GM18867 (cell line): ENCODE results near the gene PLOD3.
"Not testable (repeated sequence)": the region's sequence is repeated elsewhere in the genome, so short reads cannot be mapped to it uniquely, and the experiment has no call there.

Experiments used
- ATAC-seq: cut with Tn5 transposase; IDR thresholded peaks from one replicate; pipeline ENCODE4 v1.9.1; 2021; ENCODE audit warnings: mild to moderate bottlenecking, moderate library complexity; ENCODE audit not compliant: unreplicated experiment

The PLOD3 gene, protein sequence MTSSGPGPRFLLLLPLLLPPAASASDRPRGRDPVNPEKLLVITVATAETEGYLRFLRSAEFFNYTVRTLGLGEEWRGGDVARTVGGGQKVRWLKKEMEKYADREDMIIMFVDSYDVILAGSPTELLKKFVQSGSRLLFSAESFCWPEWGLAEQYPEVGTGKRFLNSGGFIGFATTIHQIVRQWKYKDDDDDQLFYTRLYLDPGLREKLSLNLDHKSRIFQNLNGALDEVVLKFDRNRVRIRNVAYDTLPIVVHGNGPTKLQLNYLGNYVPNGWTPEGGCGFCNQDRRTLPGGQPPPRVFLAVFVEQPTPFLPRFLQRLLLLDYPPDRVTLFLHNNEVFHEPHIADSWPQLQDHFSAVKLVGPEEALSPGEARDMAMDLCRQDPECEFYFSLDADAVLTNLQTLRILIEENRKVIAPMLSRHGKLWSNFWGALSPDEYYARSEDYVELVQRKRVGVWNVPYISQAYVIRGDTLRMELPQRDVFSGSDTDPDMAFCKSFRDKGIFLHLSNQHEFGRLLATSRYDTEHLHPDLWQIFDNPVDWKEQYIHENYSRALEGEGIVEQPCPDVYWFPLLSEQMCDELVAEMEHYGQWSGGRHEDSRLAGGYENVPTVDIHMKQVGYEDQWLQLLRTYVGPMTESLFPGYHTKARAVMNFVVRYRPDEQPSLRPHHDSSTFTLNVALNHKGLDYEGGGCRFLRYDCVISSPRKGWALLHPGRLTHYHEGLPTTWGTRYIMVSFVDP

DNA sequence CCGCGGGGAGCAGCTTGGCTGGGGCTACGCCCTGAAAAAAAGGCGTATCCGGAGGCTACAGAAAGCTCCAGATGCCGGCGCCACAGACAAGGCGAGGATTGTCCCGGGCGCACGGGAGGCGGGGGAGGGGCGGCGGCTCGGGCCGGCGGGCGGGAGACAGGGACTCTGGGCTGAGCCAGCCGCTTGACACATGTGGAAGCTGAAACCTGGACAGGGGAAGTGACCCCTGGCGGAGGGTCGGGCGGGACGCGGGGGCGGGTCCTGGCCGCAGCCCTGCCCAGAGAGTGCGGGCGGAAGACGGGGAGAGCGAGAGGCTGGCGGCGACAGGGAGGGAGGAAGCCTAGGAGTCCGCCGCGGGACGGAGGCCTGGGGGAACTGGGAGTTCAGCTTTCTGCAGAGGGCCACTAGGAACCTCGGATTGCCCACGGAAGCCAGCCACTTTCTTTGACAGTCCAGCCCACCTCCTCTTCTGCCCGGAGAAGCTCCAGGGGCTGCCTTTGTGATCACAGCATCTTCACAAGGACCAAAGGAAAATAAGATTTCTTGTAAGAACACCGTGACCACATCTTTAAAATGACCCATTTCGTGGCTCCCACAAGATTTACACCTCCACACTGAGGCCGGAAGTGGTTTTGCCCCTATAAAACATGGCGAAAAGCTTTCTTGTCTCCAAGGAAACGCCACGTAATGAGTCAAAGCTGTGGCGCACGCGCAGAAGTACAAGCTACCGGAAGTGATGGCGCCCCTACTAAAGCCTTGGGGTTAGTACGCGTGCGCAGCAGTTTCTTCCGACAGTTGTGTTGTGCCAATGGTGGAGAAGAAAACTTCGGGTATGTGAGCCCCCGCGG is at the start of gene PLOD3, which contains the start of gene ZNHIT1:
PLOD3 (minus strand) TSS at position 194 of the 848 bp plus-strand sequence. CDS start 307 bp downstream, outside the sequence.
ZNHIT1 (plus strand) TSS at position 778 of the 848 bp plus-strand sequence; CDS start at position 809, 31 bp downstream.
- ATAC-seq, result peak; percentile 67

DNA sequence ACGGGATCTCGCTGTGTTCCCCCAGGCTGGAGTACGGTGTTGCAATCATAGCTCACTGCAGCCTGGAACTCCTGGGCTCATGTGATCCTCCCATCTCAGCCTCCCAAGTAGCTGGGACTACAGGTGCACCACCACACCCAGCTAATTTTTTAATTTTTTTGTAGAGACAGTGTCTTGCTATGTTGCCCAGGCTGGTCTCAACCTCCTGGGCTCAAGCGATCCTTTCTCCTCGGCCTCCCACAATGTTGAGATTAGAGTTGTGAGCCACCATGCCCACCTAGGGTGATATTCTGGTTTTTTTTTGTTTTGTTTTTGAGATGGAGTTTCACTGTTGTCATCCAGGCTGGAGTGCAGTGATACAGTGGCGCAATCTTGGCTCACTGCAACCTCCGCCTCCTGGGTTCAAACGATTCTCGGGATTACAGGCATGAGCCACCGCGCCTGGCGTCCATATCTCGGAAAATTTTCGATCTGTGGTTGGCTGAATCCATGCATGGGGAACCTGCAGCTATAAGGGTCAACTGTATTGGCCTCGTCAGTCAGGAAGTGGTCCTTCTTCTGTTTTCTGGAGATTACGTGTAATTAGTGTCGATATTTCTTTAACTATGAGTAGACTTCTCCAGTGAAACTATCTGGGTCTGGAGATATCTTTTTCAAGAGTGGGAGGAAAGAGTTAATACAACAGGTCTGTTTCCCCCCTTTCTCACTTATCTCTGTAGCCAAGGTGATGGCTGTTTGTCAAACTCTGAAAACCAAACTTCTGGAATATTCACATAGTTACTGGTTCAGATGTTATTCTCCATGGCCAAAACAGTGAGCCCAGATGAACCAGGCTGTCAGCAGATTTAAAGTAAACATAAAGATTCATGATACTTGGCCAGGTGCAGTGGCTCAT is 48.5 kb upstream of the PLOD3 start:
- ATAC-seq, result no peak

DNA sequence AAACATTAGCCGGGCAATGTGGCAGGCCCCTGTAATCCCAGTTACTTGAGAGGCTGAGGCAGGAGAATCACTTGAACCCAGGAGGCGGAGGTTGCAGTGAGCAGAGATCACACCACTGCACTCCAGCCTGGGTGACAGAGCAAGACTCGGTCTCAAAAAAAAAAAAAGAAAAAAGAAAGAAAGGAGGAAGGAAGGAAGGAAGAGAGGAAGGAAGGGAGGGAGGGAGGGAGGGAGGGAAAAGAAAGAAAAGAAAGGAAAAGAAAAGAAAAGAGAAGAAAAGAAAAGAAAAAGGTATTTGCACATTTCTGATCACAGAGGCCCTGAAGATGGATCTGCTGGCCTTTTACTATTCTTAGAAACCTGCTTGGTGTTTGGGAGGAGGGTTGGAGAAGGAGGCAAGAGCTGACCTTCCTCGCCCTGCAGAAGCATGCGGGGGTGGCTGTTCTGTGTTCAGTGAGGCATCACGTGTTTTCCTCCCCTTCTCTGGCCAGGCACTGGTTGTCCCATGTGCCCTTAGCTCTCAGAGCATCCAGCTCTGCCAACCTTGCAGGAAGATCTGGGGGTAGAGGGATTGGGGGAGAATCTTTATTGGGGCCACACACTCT is 46.8 kb upstream of the PLOD3 start:
- not testable (repeated sequence) for ATAC-seq

DNA sequence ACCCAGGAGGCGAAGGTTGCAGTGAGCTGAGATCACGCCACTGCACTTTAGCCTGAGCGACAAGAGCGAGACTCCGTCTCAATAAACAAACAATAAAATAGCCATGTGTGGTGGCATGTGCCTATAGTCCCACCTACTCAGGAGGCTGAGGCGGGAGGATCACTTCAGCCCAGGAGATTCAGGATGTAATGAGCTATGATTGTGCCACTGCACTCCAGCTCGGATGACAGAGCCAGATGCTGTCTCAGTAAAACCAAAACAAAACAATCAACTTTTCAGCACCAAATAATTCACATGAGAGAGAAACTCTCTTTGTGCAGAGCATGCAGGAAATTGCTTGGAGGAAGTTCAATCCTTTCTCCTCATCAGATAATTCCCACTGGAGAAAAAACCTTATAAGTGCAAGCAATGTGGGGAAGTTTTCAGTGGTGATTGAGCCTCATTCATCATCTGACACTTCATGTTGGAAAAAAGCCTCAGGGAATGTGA is 40.9 kb upstream of the PLOD3 start:
- no peak for ATAC-seq

DNA sequence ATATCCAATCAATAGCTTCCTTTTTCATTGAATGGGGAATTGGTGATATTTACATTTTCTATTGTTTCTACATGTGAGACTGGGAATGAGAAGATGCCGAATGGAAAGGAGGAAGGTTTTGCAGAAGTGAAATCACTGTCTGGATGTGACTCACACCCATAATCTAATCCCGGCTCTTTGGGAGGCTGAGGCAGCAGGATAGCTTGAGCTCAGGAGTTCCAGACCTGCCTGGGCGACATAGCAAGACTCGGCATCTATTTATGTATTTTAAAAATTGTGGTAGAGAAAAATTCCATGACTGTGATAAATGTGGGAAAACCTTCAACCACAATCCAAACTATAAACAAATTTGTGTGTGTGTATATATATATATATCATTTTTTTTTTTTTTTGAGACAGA is 38.4 kb upstream of the PLOD3 start:
- ATAC-seq, result no peak

DNA sequence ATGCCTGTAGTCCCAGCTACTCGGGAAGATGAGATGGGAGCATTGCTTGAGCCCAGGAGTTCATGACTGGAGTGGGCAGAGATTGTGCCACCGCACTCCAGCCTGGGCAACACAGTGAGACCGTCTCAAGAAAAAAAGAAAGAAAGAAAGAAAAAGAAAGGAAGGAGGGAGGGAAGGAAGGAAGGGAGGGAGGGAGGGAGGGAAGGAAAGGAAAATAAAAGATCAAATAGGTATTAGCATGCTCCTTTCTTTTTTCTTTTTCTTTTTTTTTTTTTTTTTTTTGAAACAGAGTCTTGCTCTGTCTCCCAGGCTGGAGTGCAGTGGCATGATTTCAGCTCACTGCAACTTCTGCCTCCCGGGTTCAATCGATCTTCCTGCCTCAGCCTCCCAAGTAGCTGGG is 35.8 kb upstream of the PLOD3 start:
- ATAC-seq, result not testable (repeated sequence)

DNA sequence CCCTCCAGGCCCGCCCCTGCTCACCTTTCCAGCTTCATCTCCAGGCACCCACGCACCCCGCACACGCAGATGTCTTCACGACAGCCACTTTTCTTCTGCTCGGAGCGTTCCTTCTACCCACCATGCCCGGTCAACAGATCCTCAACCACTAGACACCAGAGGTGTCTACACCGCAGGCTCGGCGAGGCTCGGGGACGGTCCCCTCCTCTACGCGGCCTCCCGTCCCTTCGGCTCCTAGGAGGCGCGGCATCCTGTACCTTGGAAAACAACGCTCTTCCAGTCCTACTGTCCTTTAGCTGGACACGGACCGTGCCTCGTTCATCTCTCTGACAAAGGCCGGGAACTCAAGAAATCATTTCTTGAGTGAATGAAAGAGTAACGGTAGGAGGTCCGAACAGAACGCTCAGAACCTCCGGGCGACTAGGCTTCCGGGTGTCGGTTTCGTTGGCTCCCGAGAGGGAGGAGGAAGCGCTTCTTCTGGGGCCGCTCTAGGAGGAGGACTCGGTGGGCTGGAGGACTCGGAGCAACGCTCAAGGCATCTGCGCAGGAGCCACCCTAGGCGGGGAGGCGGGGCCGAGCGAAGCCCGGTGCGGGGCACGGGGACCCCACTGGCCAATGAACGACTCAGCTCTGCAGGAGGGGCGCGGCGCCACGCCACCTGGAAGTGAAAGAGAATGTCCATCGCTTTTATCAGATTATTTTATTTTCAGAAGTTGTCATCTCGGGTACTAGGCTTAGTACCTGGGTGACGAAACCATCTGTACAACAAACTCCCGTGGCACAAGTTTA is 34.7 kb upstream of the PLOD3 start:
- ATAC-seq, result peak; percentile 98

DNA sequence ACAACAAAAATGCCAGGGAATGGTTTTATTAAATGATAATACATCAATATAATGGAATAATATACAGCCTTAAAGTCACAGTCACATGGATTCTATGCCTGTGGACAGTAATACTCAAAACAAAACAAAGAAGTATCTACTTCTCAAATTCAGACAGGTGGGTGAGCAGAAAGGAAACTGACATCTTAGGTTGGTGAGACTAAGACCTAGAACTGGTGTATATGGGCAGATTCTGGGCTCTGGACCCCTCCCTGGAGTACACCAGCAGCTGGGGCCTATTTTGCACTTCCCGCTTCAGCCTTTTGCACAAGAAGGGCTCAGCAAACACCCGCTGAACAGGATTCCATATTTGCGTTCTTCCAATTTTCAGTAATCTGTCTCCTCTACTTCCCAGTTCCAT is 32.9 kb upstream of the PLOD3 start:
- no peak for ATAC-seq

DNA sequence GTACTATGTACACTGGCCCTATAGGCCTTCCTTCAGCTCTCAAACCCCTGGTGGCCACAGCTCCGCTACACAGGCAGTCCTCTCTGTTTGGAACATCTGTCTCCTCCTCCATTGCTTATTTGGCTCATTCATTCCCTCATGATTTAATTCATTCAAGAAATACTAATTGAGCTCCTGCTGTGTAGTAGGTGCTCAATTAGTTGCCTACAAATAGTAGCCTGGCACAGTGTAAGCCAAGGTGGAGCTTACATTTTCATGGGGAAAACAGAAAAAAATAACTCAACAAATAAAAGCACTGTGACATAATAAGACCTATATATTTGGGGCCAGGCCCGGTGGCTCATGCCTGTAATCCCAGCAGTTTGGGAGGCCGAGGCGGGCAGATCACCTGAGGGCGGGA is 30.9 kb upstream of the PLOD3 start:
- no peak for ATAC-seq

DNA sequence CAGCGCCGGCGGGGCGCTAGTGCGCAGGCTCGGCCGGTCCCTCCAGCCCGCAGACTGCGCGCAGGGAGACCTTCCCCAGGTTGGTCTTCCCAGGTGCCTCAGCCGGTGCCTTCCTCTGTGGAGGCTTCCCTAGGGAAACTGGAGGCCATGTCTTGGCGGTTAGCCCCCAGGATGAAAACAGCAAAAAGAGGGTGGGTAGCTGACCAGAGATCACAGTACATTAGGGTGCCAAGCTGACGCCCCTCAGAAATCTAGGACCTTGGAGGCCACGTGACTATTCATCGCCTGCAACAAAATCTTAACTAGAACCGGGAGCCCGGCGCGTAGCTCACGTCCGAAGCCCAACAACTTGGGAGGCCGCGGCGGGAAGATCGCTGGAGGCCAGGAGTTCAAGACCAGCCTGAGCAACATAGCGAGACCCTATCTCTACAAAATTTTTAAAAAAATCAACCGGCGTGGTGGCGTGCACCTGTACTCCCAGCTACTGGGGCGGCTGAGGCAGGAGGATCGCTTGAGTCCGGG is 27.8 kb upstream of the PLOD3 start:
- ATAC-seq, result no peak

DNA sequence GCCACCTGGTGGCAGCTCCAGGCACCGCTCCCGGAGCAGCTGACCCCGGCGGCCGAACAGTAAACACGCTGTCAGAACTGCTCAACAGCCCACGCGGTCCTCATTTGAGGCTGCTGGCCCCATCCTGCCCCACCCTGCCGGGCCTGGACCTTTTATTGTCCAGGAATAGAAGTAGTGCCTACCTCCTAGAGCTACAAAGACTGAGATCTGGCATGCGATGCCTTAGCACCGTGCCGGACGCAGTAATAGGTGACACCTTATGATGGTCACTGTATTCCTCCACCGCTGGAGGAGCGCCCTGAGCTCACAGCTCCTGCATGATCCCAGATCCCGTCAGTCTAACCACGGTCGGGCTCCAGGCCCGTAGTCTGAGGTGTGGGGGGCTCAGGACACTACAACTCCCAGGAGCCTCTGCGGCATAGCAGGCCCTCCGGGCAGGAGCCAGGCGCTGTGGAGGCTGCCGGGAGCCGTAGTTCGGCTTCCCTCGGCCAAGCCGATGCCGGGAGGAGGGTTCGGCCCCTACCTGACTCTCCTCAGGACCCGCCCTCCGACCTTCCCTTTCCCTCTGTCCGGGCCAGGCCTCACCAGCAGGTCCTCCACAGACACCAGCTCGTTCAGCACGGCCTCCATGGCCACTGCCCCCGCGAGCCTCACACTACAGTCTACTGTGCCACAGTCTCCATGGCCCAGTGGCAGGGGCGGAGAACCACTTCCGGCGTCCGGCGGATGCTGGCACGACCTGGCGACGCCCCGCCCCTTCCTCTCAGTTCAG is 27.2 kb upstream of the PLOD3 start, which contains the start of gene FIS1:
FIS1 (minus strand) TSS at position 707 of the 772 bp plus-strand sequence; CDS start at position 630, 77 bp downstream.
- peak; percentile 92 for ATAC-seq

DNA sequence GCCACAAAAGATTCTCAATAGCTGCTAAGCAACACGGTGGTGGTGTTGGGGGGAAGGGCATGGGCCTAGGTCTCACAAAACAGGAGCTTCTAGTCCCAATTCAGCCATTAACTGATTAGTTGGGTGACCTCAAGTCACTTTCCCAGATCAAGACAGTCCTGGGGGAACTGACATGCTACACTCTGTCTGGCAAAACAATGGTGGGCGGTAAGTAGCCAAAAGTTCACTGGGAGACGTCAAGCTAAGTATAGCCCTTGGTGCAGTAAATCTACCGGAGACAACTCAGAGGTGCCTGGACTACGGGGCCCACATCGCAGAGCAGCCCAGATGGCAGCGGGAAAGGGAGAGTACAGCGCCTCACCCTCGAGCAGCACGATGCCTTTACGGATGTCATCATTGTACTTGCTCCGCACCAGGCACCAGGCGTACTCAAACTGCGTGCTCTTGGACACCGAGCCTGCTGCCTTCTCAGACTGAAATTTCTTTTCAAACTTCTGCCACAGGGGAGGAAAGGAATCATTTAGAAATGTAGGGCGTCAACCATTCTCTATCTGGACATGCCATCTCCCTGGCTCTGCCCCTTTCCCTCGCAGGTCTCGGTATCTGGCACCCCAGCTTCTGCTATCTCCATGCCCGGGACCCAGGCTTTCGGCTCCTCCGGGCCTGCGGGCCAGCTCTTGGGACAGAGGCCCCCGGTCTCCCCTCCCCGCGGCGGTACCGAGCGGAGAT is 26.4 kb upstream of the PLOD3 start:
- no peak for ATAC-seq

DNA sequence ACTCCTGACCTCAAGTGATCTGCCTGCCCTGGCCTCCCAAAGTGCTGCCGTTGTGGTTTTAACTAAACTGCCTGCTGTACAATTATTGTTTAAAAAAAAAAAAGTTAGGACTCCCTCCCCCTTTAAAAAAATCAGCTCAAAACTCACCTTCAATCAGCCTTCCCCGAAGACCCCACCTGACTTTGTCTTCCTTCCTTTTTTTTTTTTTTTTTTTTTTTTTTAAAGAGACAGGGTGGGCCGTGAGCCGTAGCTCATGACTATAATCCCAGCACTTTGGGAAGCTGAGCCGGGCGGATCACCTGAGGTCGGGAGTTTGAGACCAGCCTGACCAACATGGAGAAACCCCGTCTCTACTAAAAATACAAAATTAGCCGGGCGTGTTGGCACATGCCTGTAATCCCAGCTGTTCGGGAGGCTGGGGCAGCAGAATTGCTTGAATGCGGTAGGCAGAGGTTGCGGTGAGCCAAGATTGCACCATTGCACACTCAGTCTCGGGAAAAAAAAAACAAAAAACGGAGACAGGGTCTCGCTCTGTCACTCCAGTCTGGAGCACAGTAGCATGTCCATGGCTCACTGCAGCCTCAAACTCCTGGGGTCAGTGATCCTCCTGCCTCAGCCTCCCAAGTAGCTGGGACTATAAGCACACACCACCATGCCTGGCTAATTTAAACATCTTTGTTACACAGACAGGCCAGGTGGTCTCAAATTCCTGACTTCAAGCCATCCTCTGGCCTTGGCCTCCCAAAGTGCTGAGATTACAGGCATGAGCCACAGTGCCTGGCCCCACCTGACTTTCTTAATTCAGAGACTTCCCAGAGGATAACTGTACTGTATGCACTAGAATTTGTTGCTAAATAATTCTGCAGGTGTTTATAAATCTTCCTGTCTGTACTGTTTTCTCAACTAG is 24.3 kb upstream of the PLOD3 start:
- no peak for ATAC-seq

DNA sequence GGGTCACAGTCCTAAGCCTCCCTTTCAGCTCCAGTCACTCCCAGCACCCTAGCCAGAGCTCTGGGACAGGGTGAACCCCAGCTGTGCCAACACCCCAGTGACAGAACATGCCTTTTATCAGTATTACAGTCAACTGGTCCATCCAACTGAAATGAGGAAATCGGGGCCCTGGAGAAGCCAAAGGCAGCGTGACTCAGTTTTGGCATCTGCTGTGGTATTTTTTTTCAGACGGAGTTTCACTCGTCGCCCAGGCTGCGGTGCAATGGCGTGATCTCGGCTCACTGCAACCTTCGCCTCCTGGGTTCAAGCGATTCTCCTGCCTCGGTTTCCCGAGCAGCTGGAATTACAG is 23.6 kb upstream of the PLOD3 start:
- no peak for ATAC-seq

DNA sequence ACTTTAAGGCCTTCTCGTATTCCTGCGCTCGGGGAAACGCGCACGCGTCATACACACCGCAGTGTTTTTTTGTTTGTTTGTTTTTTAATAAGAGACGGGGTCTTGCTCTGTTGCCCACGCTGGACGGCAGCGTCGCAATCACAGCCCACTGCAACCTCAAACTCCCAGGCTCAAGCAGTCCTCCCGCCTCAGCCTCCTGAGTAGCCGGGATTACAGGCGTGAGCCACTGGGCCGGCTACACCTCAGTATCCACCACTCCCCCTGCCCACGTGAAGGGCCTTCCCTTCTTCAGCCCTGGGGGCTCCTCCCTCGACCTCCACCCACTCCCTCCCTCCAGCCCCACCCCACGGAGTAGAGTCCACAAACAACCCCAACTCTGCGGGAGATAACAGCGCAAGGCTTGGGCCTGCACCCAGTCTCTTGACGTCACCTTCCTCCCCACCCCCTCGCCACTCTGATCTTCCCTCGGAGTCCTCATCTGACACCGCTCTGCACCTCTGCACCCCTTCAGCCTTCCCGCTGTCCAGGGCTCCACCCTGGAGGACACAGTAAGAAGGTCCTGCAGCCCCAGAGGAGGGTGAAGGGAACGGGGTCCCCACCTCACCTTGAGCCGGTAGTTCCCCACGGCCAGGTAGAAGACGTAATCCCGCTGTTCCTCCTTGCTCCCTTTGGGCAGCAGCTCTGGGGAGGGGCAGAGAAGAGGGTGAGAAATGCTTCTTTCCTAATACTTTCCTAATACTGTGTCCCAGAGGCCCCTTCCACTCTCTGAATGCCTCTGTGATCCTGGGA is 23.0 kb upstream of the PLOD3 start:
- ATAC-seq, result no peak

DNA sequence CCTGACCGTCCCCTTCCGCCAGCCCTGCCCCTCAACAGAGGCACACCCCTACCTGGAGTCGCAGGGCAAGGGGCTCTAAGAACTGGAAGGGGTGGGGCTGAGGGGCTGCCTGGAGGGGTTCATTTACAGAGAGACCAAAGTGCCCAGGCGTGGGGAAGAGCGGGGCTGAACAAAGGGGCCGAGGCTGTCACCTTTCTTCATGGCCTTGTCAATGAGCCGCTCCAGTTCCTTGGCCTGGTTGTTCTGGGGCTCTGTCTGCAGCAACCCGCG is 22.5 kb upstream of the PLOD3 start:
- no peak for ATAC-seq
